Mesothelial cell of epicardium (in vitro differentiated cells): ENCODE measurements around the gene MBOAT1. TPM values are rescaled to one million over a fixed set of nuclear protein-coding genes. Genes with fewer than 3 reads are reported as not detected.

Experiments
- DNase-seq, 2 experiments: peaks; one replicate each; pipeline ENCODE4 v3.0.0; 2021; ENCODE audit warnings: low spot score in 2 of 2; ENCODE audit not compliant: unreplicated experiment in 2 of 2
- H3K27ac Mint-ChIP-seq: 2 replicates; pipeline ENCODE4 v1.8.0; 2021; ENCODE audit warnings: mixed read lengths
- H3K27me3 Mint-ChIP-seq: 2 replicates; pipeline ENCODE4 v1.8.0; 2021; ENCODE audit warnings: low read depth, mixed read lengths
- H3K36me3 Mint-ChIP-seq: 2 replicates; pipeline ENCODE4 v1.8.0; 2021; ENCODE audit warnings: mixed read lengths
- H3K4me1 Mint-ChIP-seq: 2 replicates; pipeline ENCODE4 v1.8.0; 2021; ENCODE audit warnings: mixed read lengths
- H3K4me3 Mint-ChIP-seq: 2 replicates; pipeline ENCODE4 v1.8.0; 2021; ENCODE audit warnings: mild to moderate bottlenecking, moderate library complexity, mixed read lengths
- H3K9me3 Mint-ChIP-seq: 2 replicates; pipeline ENCODE4 v1.8.0; 2021; ENCODE audit warnings: mixed read lengths
- total RNA-seq: library from RNA; stranded (reverse); gene quantifications from 3 replicates; pipeline ENCODE4 v1.2.1, GENCODE V29; 2021
- TF ChIP-seq, protein P1 (sequence below): fragments of 200-600 bp; sonication (generic); IDR thresholded peaks from one replicate; pipeline ENCODE4 v1.5.0; 2021; ENCODE audit warnings: antibody characterized with exemption; ENCODE audit not compliant: unreplicated experiment

The MBOAT1 gene
- total RNA-seq, 1 donor from 2014 or later: 23.5 TPM

- no peaks in the 10 kb centered on the region for H3K4me1 Mint-ChIP-seq
- no peak overlapping the region for H3K4me3 Mint-ChIP-seq
- peaks cover 1% of the 10 kb centered on the region for H3K36me3 Mint-ChIP-seq
- no peak for DNase-seq
- TF ChIP-seq, protein P1, sequence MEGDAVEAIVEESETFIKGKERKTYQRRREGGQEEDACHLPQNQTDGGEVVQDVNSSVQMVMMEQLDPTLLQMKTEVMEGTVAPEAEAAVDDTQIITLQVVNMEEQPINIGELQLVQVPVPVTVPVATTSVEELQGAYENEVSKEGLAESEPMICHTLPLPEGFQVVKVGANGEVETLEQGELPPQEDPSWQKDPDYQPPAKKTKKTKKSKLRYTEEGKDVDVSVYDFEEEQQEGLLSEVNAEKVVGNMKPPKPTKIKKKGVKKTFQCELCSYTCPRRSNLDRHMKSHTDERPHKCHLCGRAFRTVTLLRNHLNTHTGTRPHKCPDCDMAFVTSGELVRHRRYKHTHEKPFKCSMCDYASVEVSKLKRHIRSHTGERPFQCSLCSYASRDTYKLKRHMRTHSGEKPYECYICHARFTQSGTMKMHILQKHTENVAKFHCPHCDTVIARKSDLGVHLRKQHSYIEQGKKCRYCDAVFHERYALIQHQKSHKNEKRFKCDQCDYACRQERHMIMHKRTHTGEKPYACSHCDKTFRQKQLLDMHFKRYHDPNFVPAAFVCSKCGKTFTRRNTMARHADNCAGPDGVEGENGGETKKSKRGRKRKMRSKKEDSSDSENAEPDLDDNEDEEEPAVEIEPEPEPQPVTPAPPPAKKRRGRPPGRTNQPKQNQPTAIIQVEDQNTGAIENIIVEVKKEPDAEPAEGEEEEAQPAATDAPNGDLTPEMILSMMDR: no peak
- H3K27ac Mint-ChIP-seq: no peak overlapping the region
- H3K27me3 Mint-ChIP-seq: no peaks in the 10 kb centered on the region
- H3K9me3 Mint-ChIP-seq: no peaks in the 10 kb centered on the region
These were observed 52.3 kb downstream of the MBOAT1 start for GRCh38 chr6:20159781-20160540.

DNA sequence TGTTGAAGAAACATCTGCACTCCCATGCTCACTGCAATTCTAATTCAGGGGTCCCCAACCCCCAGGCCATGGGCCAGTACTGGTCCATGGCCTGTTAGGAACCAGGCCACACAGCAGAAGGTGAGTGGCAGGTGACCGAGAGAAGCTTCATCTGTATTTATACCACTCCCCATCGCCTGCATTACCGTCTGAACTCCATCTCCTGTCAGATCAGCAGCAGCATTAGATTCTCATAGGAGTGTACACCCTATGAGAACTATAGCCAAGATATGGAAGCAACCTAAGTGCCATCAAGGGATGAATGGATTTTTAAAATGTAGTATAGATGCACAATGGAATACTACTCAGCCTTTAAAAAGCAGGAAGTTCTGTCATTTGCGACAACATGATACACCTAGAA lies 53.2 kb downstream of the MBOAT1 start:
- TF ChIP-seq, protein P1: no peak
- Mint-ChIP-seq H3K27ac (no peak overlapping the region), H3K36me3 (peaks cover 1% of the 10 kb centered on the region), H3K4me1 (no peaks in the 10 kb centered on the region), H3K4me3 (no peak overlapping the region), H3K9me3 (no peaks in the 10 kb centered on the region), H3K27me3 (no peaks in the 10 kb centered on the region)
- no peak for DNase-seq

DNA sequence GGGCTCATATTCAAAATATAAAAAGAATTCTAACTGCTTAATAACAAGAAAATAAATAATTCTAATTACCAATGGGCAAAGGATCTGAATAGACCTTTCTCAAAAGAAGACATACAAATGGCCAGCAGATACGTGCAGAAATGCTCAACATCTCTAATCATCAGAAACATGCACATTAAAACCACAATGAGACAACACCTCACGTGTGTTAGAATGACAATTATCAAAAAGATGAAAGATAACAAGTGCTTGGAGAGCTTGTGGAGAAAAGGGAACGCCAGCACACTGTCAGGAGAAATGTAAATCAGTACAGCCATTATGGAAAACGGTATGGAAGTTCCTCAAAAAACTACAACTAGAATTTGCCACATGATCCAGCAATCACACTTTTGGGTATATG lies 53.6 kb downstream of the MBOAT1 start:
- no peak for DNase-seq
- H3K27ac Mint-ChIP-seq: no peak overlapping the region
- no peaks in the 10 kb centered on the region for H3K9me3 Mint-ChIP-seq
- H3K36me3 Mint-ChIP-seq: peaks cover 1% of the 10 kb centered on the region
- no peaks in the 10 kb centered on the region for H3K4me1 Mint-ChIP-seq
- H3K4me3 Mint-ChIP-seq: no peak overlapping the region
- H3K27me3 Mint-ChIP-seq: no peaks in the 10 kb centered on the region
- TF ChIP-seq, protein P1: no peak

GRCh38 chr6:20156824-20157223 lies 55.4 kb downstream of the MBOAT1 start:
- Mint-ChIP-seq H3K27ac (no peak overlapping the region), H3K9me3 (no peaks in the 10 kb centered on the region), H3K4me1 (no peaks in the 10 kb centered on the region), H3K4me3 (no peak overlapping the region), H3K27me3 (no peaks in the 10 kb centered on the region), H3K36me3 (peaks cover 1% of the 10 kb centered on the region)
- TF ChIP-seq, protein P1: no peak
- DNase-seq: no peak

- no peak overlapping the region for H3K4me3 Mint-ChIP-seq
- no peaks in the 10 kb centered on the region for H3K4me1 Mint-ChIP-seq
- H3K9me3 Mint-ChIP-seq: no peaks in the 10 kb centered on the region
- H3K27ac Mint-ChIP-seq: no peak overlapping the region
- no peak for DNase-seq
- H3K36me3 Mint-ChIP-seq: peaks cover 11% of the 10 kb centered on the region
- TF ChIP-seq, protein P1: no peak
- no peaks in the 10 kb centered on the region for H3K27me3 Mint-ChIP-seq
These were observed 57.5 kb downstream of the MBOAT1 start for GRCh38 chr6:20154753-20155152.
